ENCODE measurements around the gene LMAN2. TPM values are rescaled to one million over a fixed set of nuclear protein-coding genes. Genes with fewer than 3 reads are reported as not detected.

The LMAN2 gene
- polyA plus RNA-seq, 3 donors = 148 to 275 (median 259) TPM

GRCh38 chr5:177372910-177373309 lies 21.4 kb upstream of the LMAN2 start:
- H4K20me1 ChIP-seq (ENCODE audit: insufficient read depth, low read length) = peaks cover 60% of the 10 kb centered on the region
- intact Hi-C loops (cut with micrococcal nuclease) = loop anchor here in 1 of 2 donors (10.0 kb wide), 1 partner anchor 692 kb away; no protein-coding TSS in a partner anchor
- 93% methylated on average over 6 of the region's 6 CpGs for WGBS (ENCODE audit: insufficient coverage)
- no peak overlapping the region for H2AFZ ChIP-seq (ENCODE audit: insufficient read depth, low read depth, low read length, poor library complexity, severe bottlenecking)
- H3K4me1 Mint-ChIP-seq = peaks cover 45% of the 10 kb centered on the region
- H3K9ac ChIP-seq (ENCODE audit: insufficient read depth, low read length, poor library complexity, severe bottlenecking) = no peak overlapping the region
- H3K27me3 Mint-ChIP-seq (ENCODE audit: low read depth in 3 of 3) = peaks cover 0 to 14% (median 6%) of the 10 kb centered on the region in 3 donors
- H3K9me3 Mint-ChIP-seq = peaks cover 0 to 5% (median 0%) of the 10 kb centered on the region in 7 donors
- no peak overlapping the region for H3K4me3 Mint-ChIP-seq
- H3K27ac ChIP-seq (ENCODE audit: low read depth in 1 of 2, low read length in 2 of 2) = no peak overlapping the region
- peaks cover 24 to 39% of the 10 kb centered on the region in 2 donors for H3K4me1 ChIP-seq (ENCODE audit: control insufficient read depth in 1 of 2, insufficient read depth in 2 of 2, low read length in 2 of 2)
- no peak overlapping the region for H3K4me3 ChIP-seq (replicated peaks in 1 of 3; ENCODE audit: low read depth in 2 of 3, low read length in 3 of 3)
- H3K36me3 Mint-ChIP-seq = peaks cover 47 to 65% of the 10 kb centered on the region in 2 donors
- no peaks in the 10 kb centered on the region for H3K9me3 ChIP-seq (replicated peaks in 1 of 2; ENCODE audit: control insufficient read depth in 1 of 2, insufficient read depth in 1 of 2, low read length in 2 of 2)
- H3K79me2 ChIP-seq (ENCODE audit: insufficient read depth, low read length) = no peaks in the 10 kb centered on the region
- H3K27me3 ChIP-seq (ENCODE audit: control insufficient read depth in 2 of 2, insufficient read depth in 2 of 2, low read length in 2 of 2) = no peaks in the 10 kb centered on the region
- peaks cover 55 to 59% of the 10 kb centered on the region in 2 donors for H3K36me3 ChIP-seq (replicated peaks in 1 of 2; ENCODE audit: control insufficient read depth in 1 of 2, insufficient read depth in 2 of 2, low read length in 2 of 2)
- no peak for DNase-seq
- H3K27ac Mint-ChIP-seq = peak overlapping the region in 4 of 7 donors; percentile 8 to 68 (median 50)
- H3K4me2 ChIP-seq (replicated peaks; ENCODE audit: extremely low read depth, low read length, poor library complexity, severe bottlenecking) = no peak overlapping the region
- TF ChIP-seq, protein P1, sequence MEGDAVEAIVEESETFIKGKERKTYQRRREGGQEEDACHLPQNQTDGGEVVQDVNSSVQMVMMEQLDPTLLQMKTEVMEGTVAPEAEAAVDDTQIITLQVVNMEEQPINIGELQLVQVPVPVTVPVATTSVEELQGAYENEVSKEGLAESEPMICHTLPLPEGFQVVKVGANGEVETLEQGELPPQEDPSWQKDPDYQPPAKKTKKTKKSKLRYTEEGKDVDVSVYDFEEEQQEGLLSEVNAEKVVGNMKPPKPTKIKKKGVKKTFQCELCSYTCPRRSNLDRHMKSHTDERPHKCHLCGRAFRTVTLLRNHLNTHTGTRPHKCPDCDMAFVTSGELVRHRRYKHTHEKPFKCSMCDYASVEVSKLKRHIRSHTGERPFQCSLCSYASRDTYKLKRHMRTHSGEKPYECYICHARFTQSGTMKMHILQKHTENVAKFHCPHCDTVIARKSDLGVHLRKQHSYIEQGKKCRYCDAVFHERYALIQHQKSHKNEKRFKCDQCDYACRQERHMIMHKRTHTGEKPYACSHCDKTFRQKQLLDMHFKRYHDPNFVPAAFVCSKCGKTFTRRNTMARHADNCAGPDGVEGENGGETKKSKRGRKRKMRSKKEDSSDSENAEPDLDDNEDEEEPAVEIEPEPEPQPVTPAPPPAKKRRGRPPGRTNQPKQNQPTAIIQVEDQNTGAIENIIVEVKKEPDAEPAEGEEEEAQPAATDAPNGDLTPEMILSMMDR (IDR thresholded peaks at IDR 0.05) = no peak

- Mint-ChIP-seq H3K4me3 (peak overlapping the region in 1 of 2 donors; percentile 59), H3K4me1 (peaks cover 45% of the 10 kb centered on the region), H3K9me3 (peaks cover 0 to 5% (median 0%) of the 10 kb centered on the region in 7 donors), H3K27me3 (ENCODE audit: low read depth in 3 of 3) (peaks cover 0 to 10% (median 6%) of the 10 kb centered on the region in 3 donors), H3K27ac (peak overlapping the region in 6 of 7 donors; percentile 15 to 67 (median 41)), H3K36me3 (peaks cover 53 to 72% of the 10 kb centered on the region in 2 donors)
- peaks cover 24 to 39% of the 10 kb centered on the region in 2 donors for H3K4me1 ChIP-seq (ENCODE audit: control insufficient read depth in 1 of 2, insufficient read depth in 2 of 2, low read length in 2 of 2)
- H3K36me3 ChIP-seq (replicated peaks in 1 of 2; ENCODE audit: control insufficient read depth in 1 of 2, insufficient read depth in 2 of 2, low read length in 2 of 2) = peaks cover 62 to 65% of the 10 kb centered on the region in 2 donors
- peak overlapping the region; percentile 16 for H3K4me2 ChIP-seq (replicated peaks; ENCODE audit: extremely low read depth, low read length, poor library complexity, severe bottlenecking)
- H3K9me3 ChIP-seq (replicated peaks in 1 of 2; ENCODE audit: control insufficient read depth in 1 of 2, insufficient read depth in 1 of 2, low read length in 2 of 2) = no peaks in the 10 kb centered on the region
- H3K79me2 ChIP-seq (ENCODE audit: insufficient read depth, low read length) = no peaks in the 10 kb centered on the region
- no peaks in the 10 kb centered on the region for H3K27me3 ChIP-seq (ENCODE audit: control insufficient read depth in 2 of 2, insufficient read depth in 2 of 2, low read length in 2 of 2)
- H2AFZ ChIP-seq (ENCODE audit: insufficient read depth, low read depth, low read length, poor library complexity, severe bottlenecking) = no peak overlapping the region
- TF ChIP-seq, protein P1 (IDR thresholded peaks at IDR 0.05) = no peak
- WGBS (ENCODE audit: insufficient coverage) = 90% methylated on average over 2 of the region's 12 CpGs
- intact Hi-C loops (cut with micrococcal nuclease) = loop anchor here in 1 of 2 donors (10.0 kb wide), 1 partner anchor 693 kb away; no protein-coding TSS in a partner anchor
- H4K20me1 ChIP-seq (ENCODE audit: insufficient read depth, low read length) = peaks cover 66% of the 10 kb centered on the region
- DNase-seq = peak in 1 of 3 donors; percentile 40
- H3K4me3 ChIP-seq (replicated peaks in 1 of 3; ENCODE audit: low read depth in 2 of 3, low read length in 3 of 3) = peak overlapping the region in 1 of 3 experiments; percentile 5
- H3K9ac ChIP-seq (ENCODE audit: insufficient read depth, low read length, poor library complexity, severe bottlenecking) = peak overlapping the region; percentile 15
- H3K27ac ChIP-seq (ENCODE audit: low read depth in 1 of 2, low read length in 2 of 2) = peak overlapping the region; percentile 12 to 45
These were observed 20.8 kb upstream of the LMAN2 start for GRCh38 chr5:177372034-177372896.
